Gastrocnemius medialis (tissue), 4 donors: ENCODE data around the gene RAB44. TPM values are rescaled to one million over a fixed set of nuclear protein-coding genes. Genes with fewer than 3 reads are reported as not detected.

Experiments
- ATAC-seq, 2 donors: fragments of 150-250 bp; one replicate each; pipeline ENCODE4 v1.9.1; 2016
- DNase-seq, 2 donors: peaks; one replicate each; pipeline ENCODE4 v3.0.0-alpha.2; 2019
- H3K27ac ChIP-seq, 4 donors: fragments of 200-600 bp; sonication (generic); 1 replicate in 1 of 4; 2 replicates in 3 of 4; pipeline ENCODE4 v1.5.1; 2016 to 2018; ENCODE audit warnings: mild to moderate bottlenecking in 2 of 4, moderate library complexity in 1 of 4
- H3K27me3 ChIP-seq, 3 donors: fragments of 200-600 bp; sonication (generic) in 2 of 3; 1 replicate in 1 of 3; 2 replicates in 2 of 3; pipeline versions ENCODE4 v1.5.1 to v1.6.0; 2016 to 2019; ENCODE audit warnings: mild to moderate bottlenecking in 1 of 3, moderate library complexity in 1 of 3
- H3K36me3 ChIP-seq, 2 donors: fragments of 200-600 bp; sonication (generic) in 1 of 2; one replicate each; pipeline ENCODE4 v1.5.1; 2017 to 2018
- H3K4me1 ChIP-seq, 2 donors: fragments of 200-600 bp; sonication (generic) in 1 of 2; one replicate each; pipeline ENCODE4 v1.5.1; 2016 to 2017; ENCODE audit warnings: mild to moderate bottlenecking in 2 of 2
- H3K4me3 ChIP-seq, 4 donors: fragments of 200-600 bp; sonication (generic) in 3 of 4; 1 replicate in 1 of 4; 2 replicates in 3 of 4; pipeline ENCODE4 v1.5.1; 2016 to 2019; ENCODE audit warnings: mild to moderate bottlenecking in 2 of 4
- H3K9me3 ChIP-seq, 3 donors: fragments of 200-600 bp; sonication (generic) in 2 of 3; 1 replicate in 1 of 3; 2 replicates in 2 of 3; pipeline ENCODE4 v1.5.1; 2016 to 2019
- POLR2A ChIP-seq, 2 donors: fragments of 450-650 bp; IDR thresholded peaks; one replicate each; pipeline ENCODE4 v1.6.1; 2017; ENCODE audit warnings: antibody characterized with exemption in 2 of 2, mild to moderate bottlenecking in 2 of 2, moderate library complexity in 2 of 2
- in situ Hi-C, 4 donors: fragments of 200-750 bp; cut with MboI; loops; one replicate each; pipeline versions ENCODE4 v1.15.0 to v1.8.0; 2017; ENCODE audit warnings: low sequenced_read_pairs in 4 of 4
- intact Hi-C: fragments of 100-400 bp; cut with DNase I; formaldehyde crosslinking; loops from one replicate; pipeline ENCODE4 v1.15.1; 2023; ENCODE audit warnings: low total_unique reads
- total RNA-seq, 4 donors: library from RNA; depleted of rRNA; stranded (reverse); fragments of >200 nt; gene quantifications; one replicate each; pipeline versions ENCODE4 v1.1.0 to v1.2.3, GENCODE V29; 2016
- TF ChIP-seq, protein P1 (sequence below), 5 experiments: fragments of 450-650 bp in 3 of 5; fragments of 200-600 bp in 2 of 5; sonication (generic) in 2 of 5; IDR thresholded peaks in 4 of 5; conservative IDR thresholded peaks in 1 of 5; 1 replicate in 4 of 5; 2 replicates in 1 of 5; pipeline ENCODE4 v1.5.1; 2016 to 2019; ENCODE audit warnings: antibody characterized with exemption in 5 of 5, mild to moderate bottlenecking in 3 of 5, moderate library complexity in 3 of 5

The RAB44 gene, protein sequence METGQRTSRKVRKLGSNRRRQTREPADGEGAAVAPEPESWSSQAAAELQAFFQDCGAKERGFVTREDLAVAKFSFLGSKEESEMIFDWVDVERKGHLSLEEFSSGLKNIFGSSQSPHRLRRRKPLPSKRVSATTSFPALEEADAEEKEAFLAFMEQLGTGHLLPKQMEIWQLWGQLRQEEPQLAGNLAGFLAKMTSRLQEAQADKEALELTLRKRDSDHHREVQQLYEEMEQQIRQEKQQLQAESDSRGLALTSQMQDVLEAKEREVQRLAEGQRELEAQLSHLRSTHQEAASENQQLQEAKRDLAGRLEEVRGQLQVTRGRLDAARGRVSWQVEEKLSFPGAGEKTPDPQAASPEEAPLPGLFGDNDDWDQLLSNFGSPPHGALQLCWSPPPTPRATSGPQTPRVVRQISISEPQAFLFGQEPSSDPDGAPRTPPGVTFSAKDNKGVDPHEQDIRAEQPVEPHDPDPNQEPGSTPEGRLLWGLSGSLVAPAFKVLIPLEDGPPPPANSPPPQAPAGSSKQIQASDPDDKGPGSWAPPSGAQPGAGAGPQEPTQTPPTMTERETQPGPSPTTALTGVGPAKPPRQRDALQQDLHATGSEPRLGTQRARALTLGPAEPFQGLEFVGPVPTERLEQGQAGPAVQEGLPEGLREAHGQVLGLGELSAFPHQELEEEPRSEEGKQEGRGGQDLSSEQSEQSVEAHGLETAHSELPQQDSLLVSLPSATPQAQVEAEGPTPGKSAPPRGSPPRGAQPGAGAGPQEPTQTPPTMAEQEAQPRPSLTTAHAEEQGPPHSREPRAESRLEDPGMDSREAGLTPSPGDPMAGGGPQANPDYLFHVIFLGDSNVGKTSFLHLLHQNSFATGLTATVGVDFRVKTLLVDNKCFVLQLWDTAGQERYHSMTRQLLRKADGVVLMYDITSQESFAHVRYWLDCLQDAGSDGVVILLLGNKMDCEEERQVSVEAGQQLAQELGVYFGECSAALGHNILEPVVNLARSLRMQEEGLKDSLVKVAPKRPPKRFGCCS
- total RNA-seq = under 1 TPM in 1 of 4 donors, not detected in 3; 0.09 TPM

DNA sequence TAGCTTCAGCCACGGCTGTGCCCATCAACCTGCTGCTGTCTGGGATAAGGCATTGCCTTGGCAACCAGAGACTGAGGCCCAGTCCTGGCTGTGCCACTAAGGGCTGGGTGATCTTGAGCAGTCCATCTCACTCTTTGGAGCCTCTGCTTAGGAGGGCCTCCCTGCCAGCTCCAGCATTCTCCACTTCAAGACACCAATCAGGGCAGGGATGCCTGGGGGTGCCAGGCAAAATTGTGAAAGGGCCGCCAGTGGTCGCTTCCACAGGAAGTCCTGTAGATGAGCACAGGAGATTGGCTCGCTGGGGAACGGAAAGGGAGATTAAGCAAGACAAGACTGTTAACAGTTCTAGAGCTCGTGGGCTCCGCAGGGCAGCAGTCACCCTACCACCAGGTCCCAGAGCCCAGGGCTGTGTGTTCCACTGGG, at the start of gene RAB44:
TSS of gene RAB44 (plus strand) at position 346 of the 423 bp plus-strand sequence. CDS start 6,410 bp downstream, outside the sequence.
- in situ Hi-C loops (loop anchor here in 1 of 4 donors (25.0 kb wide), 1 partner anchor 260 kb away; the partner anchor contains the start of genes KCTD20 and PXT1), intact Hi-C loops (no loop called here)
- H3K27ac ChIP-seq = no peak within 1 kb of the TSS
- no peaks in the 10 kb centered on the region for H3K27me3 ChIP-seq
- no peak for DNase-seq
- no peak within 1 kb of the TSS for H3K4me3 ChIP-seq
- ATAC-seq = no peak
- peaks cover 0 to 7% of the 10 kb centered on the region in 2 donors for H3K4me1 ChIP-seq
- H3K9me3 ChIP-seq = no peaks in the 10 kb centered on the region
- no peak for TF ChIP-seq POLR2A (IDR thresholded peaks at IDR 0.05)
- H3K36me3 ChIP-seq = no peaks in the 10 kb centered on the region

DNA sequence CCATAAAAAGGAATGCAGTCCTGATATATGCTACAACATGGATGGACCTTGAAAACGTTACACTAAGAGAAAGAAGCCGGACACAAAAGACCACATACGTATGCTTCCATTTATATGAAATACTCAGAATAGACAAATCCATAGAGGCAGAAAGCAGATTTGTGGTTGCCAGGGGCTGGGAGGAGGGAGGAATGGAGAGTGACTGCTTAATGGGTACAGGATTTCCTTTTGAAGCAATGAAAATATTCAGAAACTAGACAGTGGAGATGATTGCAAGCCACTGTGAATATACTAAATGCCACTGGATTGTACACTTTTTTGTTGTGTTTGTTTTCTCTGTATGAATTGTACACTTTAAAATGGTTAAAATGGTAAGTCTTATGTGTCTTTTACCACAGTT, 48.5 kb upstream of the RAB44 start:
- no peak overlapping the region for H3K4me3 ChIP-seq
- in situ Hi-C loops (no loop called here), intact Hi-C loops (no loop called here)
- TF ChIP-seq, protein P1, sequence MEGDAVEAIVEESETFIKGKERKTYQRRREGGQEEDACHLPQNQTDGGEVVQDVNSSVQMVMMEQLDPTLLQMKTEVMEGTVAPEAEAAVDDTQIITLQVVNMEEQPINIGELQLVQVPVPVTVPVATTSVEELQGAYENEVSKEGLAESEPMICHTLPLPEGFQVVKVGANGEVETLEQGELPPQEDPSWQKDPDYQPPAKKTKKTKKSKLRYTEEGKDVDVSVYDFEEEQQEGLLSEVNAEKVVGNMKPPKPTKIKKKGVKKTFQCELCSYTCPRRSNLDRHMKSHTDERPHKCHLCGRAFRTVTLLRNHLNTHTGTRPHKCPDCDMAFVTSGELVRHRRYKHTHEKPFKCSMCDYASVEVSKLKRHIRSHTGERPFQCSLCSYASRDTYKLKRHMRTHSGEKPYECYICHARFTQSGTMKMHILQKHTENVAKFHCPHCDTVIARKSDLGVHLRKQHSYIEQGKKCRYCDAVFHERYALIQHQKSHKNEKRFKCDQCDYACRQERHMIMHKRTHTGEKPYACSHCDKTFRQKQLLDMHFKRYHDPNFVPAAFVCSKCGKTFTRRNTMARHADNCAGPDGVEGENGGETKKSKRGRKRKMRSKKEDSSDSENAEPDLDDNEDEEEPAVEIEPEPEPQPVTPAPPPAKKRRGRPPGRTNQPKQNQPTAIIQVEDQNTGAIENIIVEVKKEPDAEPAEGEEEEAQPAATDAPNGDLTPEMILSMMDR (IDR thresholded peaks at IDR 0.05 in 4 of 5, conservative IDR thresholded peaks at IDR 0.05 in 1 of 5) = no peak
- TF ChIP-seq POLR2A (IDR thresholded peaks at IDR 0.05) = no peak
- ATAC-seq = no peak
- no peaks in the 10 kb centered on the region for H3K27me3 ChIP-seq
- no peaks in the 10 kb centered on the region for H3K36me3 ChIP-seq
- no peaks in the 10 kb centered on the region for H3K9me3 ChIP-seq
- H3K27ac ChIP-seq = no peak overlapping the region
- DNase-seq = no peak
- H3K4me1 ChIP-seq = no peaks in the 10 kb centered on the region

DNA sequence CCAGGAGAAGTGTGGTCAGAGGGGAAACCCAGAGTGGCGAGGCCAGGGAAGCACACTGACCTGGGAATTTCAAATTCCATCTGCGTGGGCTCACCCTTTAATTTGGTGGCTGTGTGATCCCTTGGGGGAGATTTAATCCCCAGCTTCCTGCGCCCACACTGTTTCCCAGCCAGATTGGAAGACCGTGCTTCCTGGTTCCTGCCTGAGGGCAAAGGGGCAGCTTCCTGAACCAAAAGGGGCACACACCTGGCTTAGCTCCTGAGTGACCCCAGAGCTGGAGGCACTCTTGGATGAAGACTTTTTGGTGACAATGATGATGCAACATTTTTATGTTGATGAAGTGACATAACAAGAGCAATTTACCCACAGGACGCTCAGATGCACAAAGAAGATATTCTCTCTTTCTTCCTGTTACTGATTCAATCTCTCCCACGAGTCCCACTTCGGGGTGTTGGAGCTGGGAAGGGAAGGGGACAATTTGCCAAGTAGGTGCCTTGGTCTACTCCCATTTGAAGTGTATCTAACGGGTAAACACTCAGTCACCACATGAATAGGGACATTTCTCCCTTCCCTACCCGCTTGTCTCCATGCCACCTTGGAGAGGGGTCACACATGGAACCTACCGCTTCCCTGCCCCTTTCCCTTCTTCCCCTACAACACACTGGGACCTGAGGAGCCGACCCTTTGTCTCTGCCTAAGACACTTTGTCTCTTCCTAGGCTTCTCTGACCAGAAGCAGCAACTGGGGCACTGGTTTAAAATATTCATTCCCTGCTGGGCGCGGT, 47.7 kb upstream of the RAB44 start:
- H3K36me3 ChIP-seq = no peaks in the 10 kb centered on the region
- H3K27ac ChIP-seq = no peak overlapping the region
- no peak for TF ChIP-seq POLR2A (IDR thresholded peaks at IDR 0.05)
- TF ChIP-seq, protein P1 (IDR thresholded peaks at IDR 0.05 in 4 of 5, conservative IDR thresholded peaks at IDR 0.05 in 1 of 5) = no peak
- intact Hi-C loops (no loop called here), in situ Hi-C loops (no loop called here)
- DNase-seq (no peak), ATAC-seq (no peak)
- no peak overlapping the region for H3K4me3 ChIP-seq
- no peaks in the 10 kb centered on the region for H3K4me1 ChIP-seq
- H3K27me3 ChIP-seq = no peaks in the 10 kb centered on the region
- H3K9me3 ChIP-seq = no peaks in the 10 kb centered on the region

DNA sequence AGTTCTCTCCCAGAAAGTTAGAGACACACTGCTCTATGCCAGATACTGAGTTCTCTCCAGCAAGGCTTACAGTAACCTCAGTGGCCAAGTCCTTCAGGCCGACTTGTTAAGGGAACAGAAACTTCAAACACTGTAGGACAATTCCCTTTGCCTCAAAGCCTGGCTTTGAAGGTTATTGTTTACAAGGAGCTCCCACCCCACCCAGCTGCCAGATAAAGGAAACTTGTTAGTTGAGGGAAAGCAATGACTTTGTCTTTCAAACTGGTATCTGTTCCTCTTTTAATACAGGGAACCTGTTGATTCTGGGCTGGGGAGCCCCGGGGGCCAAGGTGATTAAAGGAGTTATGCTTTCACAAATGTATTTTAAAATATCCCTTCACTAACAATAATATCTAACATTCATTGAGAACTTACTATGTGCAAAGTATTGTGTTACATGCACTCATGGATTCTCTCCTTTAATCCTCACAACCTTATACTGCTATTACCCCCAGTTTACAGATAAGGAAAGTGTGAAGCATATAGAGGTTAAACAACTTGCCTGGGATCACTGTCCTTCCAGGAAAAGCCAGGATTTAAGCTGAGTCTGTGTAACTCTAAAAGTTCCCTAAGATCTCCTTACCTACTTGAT, 46.7 kb upstream of the RAB44 start:
- H3K4me1 ChIP-seq = no peaks in the 10 kb centered on the region
- DNase-seq (no peak), ATAC-seq (peak in 1 of 2 donors; percentile 39)
- TF ChIP-seq, protein P1 (IDR thresholded peaks at IDR 0.05 in 4 of 5, conservative IDR thresholded peaks at IDR 0.05 in 1 of 5) = no peak
- TF ChIP-seq POLR2A (IDR thresholded peaks at IDR 0.05) = no peak
- no peaks in the 10 kb centered on the region for H3K36me3 ChIP-seq
- H3K9me3 ChIP-seq = no peaks in the 10 kb centered on the region
- no peak overlapping the region for H3K27ac ChIP-seq
- intact Hi-C loops = no loop called here
- no peak overlapping the region for H3K4me3 ChIP-seq
- no peaks in the 10 kb centered on the region for H3K27me3 ChIP-seq
- in situ Hi-C loops = no loop called here
